CD14-positive monocyte (primary cell): ENCODE results near the gene APP. TPM values are rescaled to one million over a fixed set of nuclear protein-coding genes. Genes with fewer than 3 reads are reported as not detected.

Experiments used
- DNase-seq, 3 donors: peaks; one replicate each; pipeline ENCODE4 v3.0.0-alpha.2; 2011 to 2022
- H2AFZ ChIP-seq: 2 replicates; pipeline ENCODE4 v1.6.0; 2012; ENCODE audit warnings: mild to moderate bottlenecking, low read depth, low read length, inconsistent platforms; ENCODE audit not compliant: insufficient read depth, poor library complexity, severe bottlenecking
- H3K27ac ChIP-seq, 2 donors: 1 replicate in 1 of 2; 2 replicates in 1 of 2; pipeline ENCODE4 v1.5.1; 2012 to 2013; ENCODE audit warnings: low read length in 2 of 2, control low read depth in 1 of 2, inconsistent platforms in 1 of 2, low read depth in 1 of 2, mild to moderate bottlenecking in 1 of 2
- H3K27me3 ChIP-seq, 2 donors: one replicate each; pipeline versions ENCODE4 v1.6.0 to v1.6.1; 2011 to 2013; ENCODE audit warnings: low read length in 2 of 2; ENCODE audit not compliant: control insufficient read depth in 2 of 2, insufficient read depth in 2 of 2
- H3K36me3 ChIP-seq, 2 donors: replicated peaks in 1 of 2; 1 replicate in 1 of 2; 2 replicates in 1 of 2; pipeline versions ENCODE4 v1.5.1 to v1.6.1; 2012 to 2013; ENCODE audit warnings: low read length in 2 of 2, control low read depth in 1 of 2, inconsistent platforms in 1 of 2, mild to moderate bottlenecking in 1 of 2; ENCODE audit not compliant: insufficient read depth in 2 of 2, control insufficient read depth in 1 of 2
- H3K4me1 ChIP-seq, 2 donors: 1 replicate in 1 of 2; 2 replicates in 1 of 2; pipeline versions ENCODE4 v1.5.1 to v1.6.1; 2012 to 2013; ENCODE audit warnings: low read length in 2 of 2, control low read depth in 1 of 2, inconsistent platforms in 1 of 2, mild to moderate bottlenecking in 1 of 2, moderate library complexity in 1 of 2; ENCODE audit not compliant: insufficient read depth in 2 of 2, control insufficient read depth in 1 of 2
- H3K4me2 ChIP-seq: replicated peaks from 2 replicates; pipeline ENCODE3; 2012; ENCODE audit warnings: low read length, moderate library complexity, mild to moderate bottlenecking; ENCODE audit not compliant: poor library complexity, severe bottlenecking; ENCODE audit errors: extremely low read depth
- H3K4me3 ChIP-seq, 3 experiments: fragments of 200-600 bp in 1 of 3; sonication (generic) in 1 of 3; replicated peaks in 1 of 3; 1 replicate in 2 of 3; 2 replicates in 1 of 3; pipeline ENCODE4 v1.5.1; 2011 to 2013; ENCODE audit warnings: low read length in 3 of 3, mild to moderate bottlenecking in 3 of 3, control low read depth in 2 of 3, low read depth in 2 of 3, inconsistent platforms in 1 of 3, moderate library complexity in 1 of 3
- H3K79me2 ChIP-seq: 2 replicates; pipeline ENCODE4 v1.6.0; 2012; ENCODE audit warnings: mild to moderate bottlenecking, control low read depth, inconsistent platforms, low read length, moderate library complexity; ENCODE audit not compliant: insufficient read depth
- H3K9ac ChIP-seq: 2 replicates; pipeline ENCODE4 v1.6.0; 2017; ENCODE audit warnings: low read length, mild to moderate bottlenecking; ENCODE audit not compliant: insufficient read depth, poor library complexity, severe bottlenecking
- H3K9me3 ChIP-seq, 2 donors: replicated peaks in 1 of 2; 1 replicate in 1 of 2; 2 replicates in 1 of 2; pipeline versions ENCODE4 v1.5.1 to v1.6.1; 2012 to 2013; ENCODE audit warnings: low read length in 2 of 2, control low read depth in 1 of 2; ENCODE audit not compliant: control insufficient read depth in 1 of 2, insufficient read depth in 1 of 2
- H4K20me1 ChIP-seq: 2 replicates; pipeline ENCODE4 v1.6.0; 2012; ENCODE audit warnings: mild to moderate bottlenecking, low read length, control low read depth, moderate library complexity; ENCODE audit not compliant: insufficient read depth
- H3K27ac Mint-ChIP-seq, 7 donors: one replicate each; pipeline ENCODE4 v1.8.0; 2020; ENCODE audit warnings: mild to moderate bottlenecking in 7 of 7, mixed read lengths in 7 of 7, moderate library complexity in 6 of 7, inconsistent platforms in 2 of 7
- H3K27me3 Mint-ChIP-seq, 3 donors: one replicate each; pipeline ENCODE4 v1.8.0; 2021 to 2022; ENCODE audit warnings: low read depth in 3 of 3, mild to moderate bottlenecking in 3 of 3, mixed read lengths in 3 of 3, moderate library complexity in 3 of 3, inconsistent platforms in 1 of 3
- H3K36me3 Mint-ChIP-seq, 2 donors: one replicate each; pipeline ENCODE4 v1.8.0; 2020; ENCODE audit warnings: mixed read lengths in 2 of 2, inconsistent platforms in 1 of 2, mild to moderate bottlenecking in 1 of 2
- H3K4me1 Mint-ChIP-seq: one replicate; pipeline ENCODE4 v1.8.0; 2020; ENCODE audit warnings: mild to moderate bottlenecking, mixed read lengths
- H3K4me3 Mint-ChIP-seq, 2 donors: one replicate each; pipeline ENCODE4 v1.8.0; 2020; ENCODE audit warnings: mild to moderate bottlenecking in 2 of 2, mixed read lengths in 2 of 2, moderate library complexity in 1 of 2
- H3K9me3 Mint-ChIP-seq, 7 donors: one replicate each; pipeline ENCODE4 v1.8.0; 2020 to 2022; ENCODE audit warnings: mixed read lengths in 7 of 7, mild to moderate bottlenecking in 6 of 7, moderate library complexity in 6 of 7, inconsistent platforms in 2 of 7
- CTCF ChIP-seq: fragments of 200-600 bp; IDR thresholded peaks from one replicate; pipeline ENCODE4 v1.8.0; 2022; ENCODE audit warnings: antibody characterized with exemption, mild to moderate bottlenecking
- WGBS: methylation state at CpG from one replicate; pipeline ENCODE4 v1.1.5; 2013; ENCODE audit warnings: missing lambda C conversion rate; ENCODE audit not compliant: insufficient coverage; 5-methylcytosine and 5-hydroxymethylcytosine counted together
- intact Hi-C, 2 donors: fragments of 100-400 bp; cut with micrococcal nuclease; formaldehyde crosslinking; loops; one replicate each; pipeline versions ENCODE4 v1.15.0 to v1.15.1; 2023
- polyA plus RNA-seq, 3 donors: library from polyadenylated mRNA; depleted of rRNA in 1 of 3; unstranded in 2 of 3; stranded (reverse) in 1 of 3; fragments of 300-500 nt in 2 of 3; fragments of >200 nt in 1 of 3; fragmentation: Illumina TruSeq in 2 of 3; gene quantifications; 1 replicate in 2 of 3; 2 replicates in 1 of 3; pipeline ENCODE4 v1.2.3, GENCODE V29; 2012 to 2021

APP gene
- polyA plus RNA-seq, 3 donors: 28.0 to 118 (median 35.1) TPM

GRCh38 chr21:25867061-25867460 lies 303.5 kb downstream of the APP start:
- no peaks in the 10 kb centered on the region for H3K4me1 Mint-ChIP-seq
- DNase-seq: no peak

GRCh38 chr21:25863747-25864146 lies 306.8 kb downstream of the APP start:
- Histone ChIP-seq H3K9ac (no peak overlapping the region), H3K9me3 (no peaks in the 10 kb centered on the region), H2AFZ (no peak overlapping the region), H3K27ac (no peak overlapping the region), H3K4me1 (no peaks in the 10 kb centered on the region), H3K36me3 (no peaks in the 10 kb centered on the region), H3K4me2 (no peak overlapping the region), H4K20me1 (no peaks in the 10 kb centered on the region), H3K79me2 (no peaks in the 10 kb centered on the region), H3K4me3 (no peak overlapping the region), H3K27me3 (no peaks in the 10 kb centered on the region)
- DNase-seq: no peak
- H3K4me3 Mint-ChIP-seq: no peak overlapping the region
- no peaks in the 10 kb centered on the region for H3K4me1 Mint-ChIP-seq
- H3K27ac Mint-ChIP-seq: no peak overlapping the region
- TF ChIP-seq CTCF: no peak
- peaks cover 0 to 5% (median 0%) of the 10 kb centered on the region in 3 donors for H3K27me3 Mint-ChIP-seq
- H3K9me3 Mint-ChIP-seq: peaks cover 0 to 2% (median 0%) of the 10 kb centered on the region in 7 donors
- intact Hi-C loops: loop anchor here in 1 of 2 donors (10.0 kb wide), 1 partner anchor 249 kb away; no protein-coding TSS in a partner anchor
- 80% methylated on average over 3 of the region's 4 CpGs for WGBS
- H3K36me3 Mint-ChIP-seq: no peaks in the 10 kb centered on the region

More at GRCh38 chr21:25867061-25867460, 303.5 kb downstream of the APP start:
- H3K9me3 ChIP-seq: no peaks in the 10 kb centered on the region
- H3K27me3 ChIP-seq: no peaks in the 10 kb centered on the region
- H4K20me1 ChIP-seq: no peaks in the 10 kb centered on the region
- H3K27me3 Mint-ChIP-seq: peaks cover 0 to 5% (median 0%) of the 10 kb centered on the region in 3 donors
- H3K4me3 Mint-ChIP-seq: no peak overlapping the region
- no peak overlapping the region for H3K27ac ChIP-seq
- H3K36me3 Mint-ChIP-seq: no peaks in the 10 kb centered on the region
- H3K4me2 ChIP-seq: no peak overlapping the region
- H3K27ac Mint-ChIP-seq: no peak overlapping the region
- H3K4me1 ChIP-seq: no peaks in the 10 kb centered on the region
- no peak overlapping the region for H3K4me3 ChIP-seq
- H2AFZ ChIP-seq: no peak overlapping the region
- no CpG with 5 or more reads among the region's 1 CpG for WGBS
- no peak overlapping the region for H3K9ac ChIP-seq
- intact Hi-C loops: loop anchor here in 1 of 2 donors (10.0 kb wide), 1 partner anchor 252 kb away; no protein-coding TSS in a partner anchor
- no peaks in the 10 kb centered on the region for H3K36me3 ChIP-seq
- H3K79me2 ChIP-seq: no peaks in the 10 kb centered on the region
- TF ChIP-seq CTCF: no peak
- peaks cover 0 to 5% (median 2%) of the 10 kb centered on the region in 7 donors for H3K9me3 Mint-ChIP-seq
